ENCODE measurements around the gene ITSN1. TPM values are rescaled to one million over a fixed set of nuclear protein-coding genes. Genes with fewer than 3 reads are reported as not detected.
A peak's percentile ranks its signal among the peaks of the same experiment; 100 is the strongest.

Gene ITSN1
- total and polyA plus RNA-seq, 4 donors = 20.3 to 112 (median 40.2) TPM

DNA sequence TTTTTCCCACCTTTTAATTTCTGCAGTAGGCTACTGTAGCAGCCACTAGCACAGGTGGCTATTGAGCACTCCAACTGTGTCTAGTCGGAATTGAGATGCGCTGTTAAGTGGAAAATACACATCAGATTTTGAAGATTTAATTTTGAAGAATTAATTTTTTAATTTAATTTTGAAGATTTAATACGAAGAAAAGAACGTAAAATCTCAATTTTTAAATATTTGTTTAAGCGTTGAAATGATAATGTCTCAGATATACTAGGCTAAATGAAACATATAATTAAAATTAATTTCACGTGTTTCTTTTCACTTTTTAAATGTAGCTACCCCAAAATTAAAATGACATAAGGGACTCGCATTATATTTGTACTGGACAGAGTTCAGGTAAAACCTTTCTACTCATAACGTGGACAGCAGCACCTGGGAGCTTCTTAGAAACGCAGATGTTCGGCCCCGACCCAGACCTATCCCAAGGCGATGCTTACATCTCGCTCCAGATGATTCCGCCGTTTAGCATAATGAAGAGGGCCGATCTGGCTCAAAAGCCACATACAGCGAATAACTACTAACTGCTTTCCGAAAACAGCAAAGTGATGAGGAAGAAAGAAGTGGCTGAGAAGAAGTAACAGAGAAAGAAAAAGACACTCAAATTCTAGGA is 1.5 kb upstream of the ITSN1 start:
- H3K27ac ChIP-seq (ENCODE audit: low read depth in 1 of 2, low read length in 2 of 2) = peak overlapping the region; percentile 71 to 93
- WGBS = 21% methylated on average over 18 of the region's 18 CpGs
- peak overlapping the region; percentile 57 to 70 for H3K9ac ChIP-seq (ENCODE audit: low read depth in 1 of 2, low read length in 2 of 2)
- peak overlapping the region; percentile 52 to 84 (median 82) for H3K4me3 ChIP-seq (ENCODE audit: low read depth in 1 of 3, low read length in 3 of 3)
- no peak for TF ChIP-seq NR2F2 (IDR thresholded peaks at IDR 0.05)
- TF ChIP-seq, protein P1, sequence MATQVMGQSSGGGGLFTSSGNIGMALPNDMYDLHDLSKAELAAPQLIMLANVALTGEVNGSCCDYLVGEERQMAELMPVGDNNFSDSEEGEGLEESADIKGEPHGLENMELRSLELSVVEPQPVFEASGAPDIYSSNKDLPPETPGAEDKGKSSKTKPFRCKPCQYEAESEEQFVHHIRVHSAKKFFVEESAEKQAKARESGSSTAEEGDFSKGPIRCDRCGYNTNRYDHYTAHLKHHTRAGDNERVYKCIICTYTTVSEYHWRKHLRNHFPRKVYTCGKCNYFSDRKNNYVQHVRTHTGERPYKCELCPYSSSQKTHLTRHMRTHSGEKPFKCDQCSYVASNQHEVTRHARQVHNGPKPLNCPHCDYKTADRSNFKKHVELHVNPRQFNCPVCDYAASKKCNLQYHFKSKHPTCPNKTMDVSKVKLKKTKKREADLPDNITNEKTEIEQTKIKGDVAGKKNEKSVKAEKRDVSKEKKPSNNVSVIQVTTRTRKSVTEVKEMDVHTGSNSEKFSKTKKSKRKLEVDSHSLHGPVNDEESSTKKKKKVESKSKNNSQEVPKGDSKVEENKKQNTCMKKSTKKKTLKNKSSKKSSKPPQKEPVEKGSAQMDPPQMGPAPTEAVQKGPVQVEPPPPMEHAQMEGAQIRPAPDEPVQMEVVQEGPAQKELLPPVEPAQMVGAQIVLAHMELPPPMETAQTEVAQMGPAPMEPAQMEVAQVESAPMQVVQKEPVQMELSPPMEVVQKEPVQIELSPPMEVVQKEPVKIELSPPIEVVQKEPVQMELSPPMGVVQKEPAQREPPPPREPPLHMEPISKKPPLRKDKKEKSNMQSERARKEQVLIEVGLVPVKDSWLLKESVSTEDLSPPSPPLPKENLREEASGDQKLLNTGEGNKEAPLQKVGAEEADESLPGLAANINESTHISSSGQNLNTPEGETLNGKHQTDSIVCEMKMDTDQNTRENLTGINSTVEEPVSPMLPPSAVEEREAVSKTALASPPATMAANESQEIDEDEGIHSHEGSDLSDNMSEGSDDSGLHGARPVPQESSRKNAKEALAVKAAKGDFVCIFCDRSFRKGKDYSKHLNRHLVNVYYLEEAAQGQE (IDR thresholded peaks at IDR 0.05) = peak; percentile 87
- peak; percentile 37 for DNase-seq (ENCODE audit: low spot score)
- no peaks in the 10 kb centered on the region for H3K36me3 ChIP-seq (ENCODE audit: control insufficient read depth in 4 of 4, insufficient read depth in 3 of 4, low read depth in 1 of 4, low read length in 3 of 4)
- peaks cover 8 to 27% (median 15%) of the 10 kb centered on the region in 4 donors for H3K4me1 ChIP-seq (ENCODE audit: control insufficient read depth in 4 of 4, insufficient read depth in 4 of 4, low read length in 3 of 4)
- H3K9me3 ChIP-seq (ENCODE audit: control insufficient read depth in 4 of 4, low read length in 3 of 4) = no peaks in the 10 kb centered on the region
- H3K27me3 ChIP-seq (ENCODE audit: control insufficient read depth in 4 of 4, insufficient read depth in 4 of 4, low read length in 3 of 4) = no peaks in the 10 kb centered on the region

DNA sequence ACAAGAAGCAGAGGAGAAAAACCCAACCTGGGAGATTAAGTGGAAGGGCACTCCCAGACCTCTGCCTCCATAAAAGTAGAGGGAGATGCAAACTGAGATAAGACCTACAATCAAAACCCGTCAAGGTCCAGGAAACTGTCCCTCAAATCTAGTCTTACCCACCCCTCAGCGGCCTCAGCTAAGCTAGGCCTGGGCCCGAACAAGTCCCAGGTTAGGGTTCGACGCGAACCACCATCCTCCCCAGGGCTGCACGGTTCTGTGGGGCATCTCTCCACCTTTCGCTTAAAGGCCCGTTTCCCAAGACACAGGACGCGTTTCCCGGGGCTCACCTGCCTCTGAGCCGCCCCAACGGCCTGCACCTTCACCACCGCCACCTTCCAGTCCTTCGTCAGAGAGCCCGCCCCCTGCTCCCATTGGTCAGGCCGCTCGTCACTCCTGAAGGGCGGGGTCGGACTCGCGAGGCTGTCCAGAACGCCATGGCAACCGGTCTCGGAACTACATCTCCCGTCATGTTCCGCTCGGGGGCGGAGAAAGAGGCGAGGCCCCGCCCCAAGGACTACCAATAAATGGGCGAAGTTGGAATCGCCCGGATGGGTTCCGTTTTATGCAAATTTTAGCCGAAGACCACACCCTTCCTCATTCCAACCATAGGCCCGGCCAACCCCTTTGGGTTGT is 812 bp upstream of the ITSN1 start, which contains the start of gene CRYZL1:
Gene CRYZL1, minus strand, starts transcription at position 390 of the 675 bp plus-strand sequence. CDS start 10,190 bp downstream, outside the sequence.
- DNase-seq (ENCODE audit: low spot score) = peak; percentile 100
- H3K9ac ChIP-seq (ENCODE audit: low read depth in 1 of 2, low read length in 2 of 2) = peak within 1 kb of the TSS; percentile 57 to 70
- TF ChIP-seq, protein P2, sequence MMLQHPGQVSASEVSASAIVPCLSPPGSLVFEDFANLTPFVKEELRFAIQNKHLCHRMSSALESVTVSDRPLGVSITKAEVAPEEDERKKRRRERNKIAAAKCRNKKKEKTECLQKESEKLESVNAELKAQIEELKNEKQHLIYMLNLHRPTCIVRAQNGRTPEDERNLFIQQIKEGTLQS (IDR thresholded peaks at IDR 0.05) = no peak
- no peak for TF ChIP-seq EGR1 (IDR thresholded peaks at IDR 0.05; ENCODE audit: low read depth in 2 of 2)
- no peak for TF ChIP-seq TAF1 (conservative IDR thresholded peaks at IDR 0.05)
- no peak for TF ChIP-seq JUND (IDR thresholded peaks at IDR 0.05)
- TF ChIP-seq HNF4G (IDR thresholded peaks at IDR 0.05) = no peak
- no peak for TF ChIP-seq RAD21 (IDR thresholded peaks at IDR 0.05)
- TF ChIP-seq, protein P1 (IDR thresholded peaks at IDR 0.05) = no peak
- no peak for TF ChIP-seq NR2F2 (IDR thresholded peaks at IDR 0.05)
- TF ChIP-seq FOXA2 (IDR thresholded peaks at IDR 0.05) = peak; percentile 36
- TF ChIP-seq HNF4A (conservative IDR thresholded peaks at IDR 0.05) = peak in 1 of 2 donors; percentile 14
- peak; percentile 9 for TF ChIP-seq FOXA1 (IDR thresholded peaks at IDR 0.05)
- TF ChIP-seq GABPA (IDR thresholded peaks at IDR 0.05 in 1 of 2, conservative IDR thresholded peaks at IDR 0.05 in 1 of 2) = peak; percentile 58 to 86
- TF ChIP-seq, protein P3, sequence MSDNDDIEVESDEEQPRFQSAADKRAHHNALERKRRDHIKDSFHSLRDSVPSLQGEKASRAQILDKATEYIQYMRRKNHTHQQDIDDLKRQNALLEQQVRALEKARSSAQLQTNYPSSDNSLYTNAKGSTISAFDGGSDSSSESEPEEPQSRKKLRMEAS (IDR thresholded peaks at IDR 0.05) = peak; percentile 14
- TF ChIP-seq, protein P4, sequence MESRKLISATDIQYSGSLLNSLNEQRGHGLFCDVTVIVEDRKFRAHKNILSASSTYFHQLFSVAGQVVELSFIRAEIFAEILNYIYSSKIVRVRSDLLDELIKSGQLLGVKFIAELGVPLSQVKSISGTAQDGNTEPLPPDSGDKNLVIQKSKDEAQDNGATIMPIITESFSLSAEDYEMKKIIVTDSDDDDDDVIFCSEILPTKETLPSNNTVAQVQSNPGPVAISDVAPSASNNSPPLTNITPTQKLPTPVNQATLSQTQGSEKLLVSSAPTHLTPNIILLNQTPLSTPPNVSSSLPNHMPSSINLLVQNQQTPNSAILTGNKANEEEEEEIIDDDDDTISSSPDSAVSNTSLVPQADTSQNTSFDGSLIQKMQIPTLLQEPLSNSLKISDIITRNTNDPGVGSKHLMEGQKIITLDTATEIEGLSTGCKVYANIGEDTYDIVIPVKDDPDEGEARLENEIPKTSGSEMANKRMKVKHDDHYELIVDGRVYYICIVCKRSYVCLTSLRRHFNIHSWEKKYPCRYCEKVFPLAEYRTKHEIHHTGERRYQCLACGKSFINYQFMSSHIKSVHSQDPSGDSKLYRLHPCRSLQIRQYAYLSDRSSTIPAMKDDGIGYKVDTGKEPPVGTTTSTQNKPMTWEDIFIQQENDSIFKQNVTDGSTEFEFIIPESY (IDR thresholded peaks at IDR 0.05) = peak; percentile 42
- TF ChIP-seq SP1 (IDR thresholded peaks at IDR 0.05) = no peak
- TF ChIP-seq, protein P5, sequence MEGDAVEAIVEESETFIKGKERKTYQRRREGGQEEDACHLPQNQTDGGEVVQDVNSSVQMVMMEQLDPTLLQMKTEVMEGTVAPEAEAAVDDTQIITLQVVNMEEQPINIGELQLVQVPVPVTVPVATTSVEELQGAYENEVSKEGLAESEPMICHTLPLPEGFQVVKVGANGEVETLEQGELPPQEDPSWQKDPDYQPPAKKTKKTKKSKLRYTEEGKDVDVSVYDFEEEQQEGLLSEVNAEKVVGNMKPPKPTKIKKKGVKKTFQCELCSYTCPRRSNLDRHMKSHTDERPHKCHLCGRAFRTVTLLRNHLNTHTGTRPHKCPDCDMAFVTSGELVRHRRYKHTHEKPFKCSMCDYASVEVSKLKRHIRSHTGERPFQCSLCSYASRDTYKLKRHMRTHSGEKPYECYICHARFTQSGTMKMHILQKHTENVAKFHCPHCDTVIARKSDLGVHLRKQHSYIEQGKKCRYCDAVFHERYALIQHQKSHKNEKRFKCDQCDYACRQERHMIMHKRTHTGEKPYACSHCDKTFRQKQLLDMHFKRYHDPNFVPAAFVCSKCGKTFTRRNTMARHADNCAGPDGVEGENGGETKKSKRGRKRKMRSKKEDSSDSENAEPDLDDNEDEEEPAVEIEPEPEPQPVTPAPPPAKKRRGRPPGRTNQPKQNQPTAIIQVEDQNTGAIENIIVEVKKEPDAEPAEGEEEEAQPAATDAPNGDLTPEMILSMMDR (IDR thresholded peaks at IDR 0.05; ENCODE audit: low read depth, low read length, missing input control) = no peak
- TF ChIP-seq YY1 (IDR thresholded peaks at IDR 0.05) = peak; percentile 59
- under 1% methylated on average over 38 of the region's 38 CpGs for WGBS
- H3K9me3 ChIP-seq (ENCODE audit: control insufficient read depth in 4 of 4, low read length in 3 of 4) = no peaks in the 10 kb centered on the region
- H3K4me3 ChIP-seq (ENCODE audit: low read depth in 1 of 3, low read length in 3 of 3) = peak within 1 kb of the TSS; percentile 87 to 98 (median 97)
- H3K27ac ChIP-seq (ENCODE audit: low read depth in 1 of 2, low read length in 2 of 2) = peak within 1 kb of the TSS; percentile 92 to 93
- H3K36me3 ChIP-seq (ENCODE audit: control insufficient read depth in 4 of 4, insufficient read depth in 3 of 4, low read depth in 1 of 4, low read length in 3 of 4) = no peaks in the 10 kb centered on the region
- H3K4me1 ChIP-seq (ENCODE audit: control insufficient read depth in 4 of 4, insufficient read depth in 4 of 4, low read length in 3 of 4) = peaks cover 8 to 29% (median 21%) of the 10 kb centered on the region in 4 donors
- H3K27me3 ChIP-seq (ENCODE audit: control insufficient read depth in 4 of 4, insufficient read depth in 4 of 4, low read length in 3 of 4) = no peaks in the 10 kb centered on the region

All from liver (tissue), 9 donors.